HG02623 (cell line): ENCODE data around the gene CNTNAP1.
"Not testable (repeated sequence)": the region's sequence is repeated elsewhere in the genome, so short reads cannot be mapped to it uniquely, and the experiment has no call there.

ENCODE experiments used
- ATAC-seq: cut with Tn5 transposase; IDR thresholded peaks from one replicate; pipeline ENCODE4 v1.9.1; 2021; ENCODE audit warnings: moderate library complexity; ENCODE audit not compliant: unreplicated experiment

CNTNAP1 gene

GRCh38 chr17:42681976-42682721, at the start of gene CNTNAP1:
CNTNAP1 (plus strand) TSS chr17:42682531; CDS start chr17:42682830, 299 bp downstream.
- ATAC-seq = no peak

GRCh38 chr17:42632949-42633444, 49.3 kb upstream of the CNTNAP1 start:
- ATAC-seq = no peak

GRCh38 chr17:42639525-42640113, 42.7 kb upstream of the CNTNAP1 start:
- no peak for ATAC-seq

GRCh38 chr17:42640121-42640520, 42.2 kb upstream of the CNTNAP1 start:
- ATAC-seq = no peak

GRCh38 chr17:42642336-42642735, 40.0 kb upstream of the CNTNAP1 start:
- ATAC-seq = no peak

GRCh38 chr17:42647778-42648177, 34.6 kb upstream of the CNTNAP1 start:
- ATAC-seq = no peak

GRCh38 chr17:42651392-42651791, 30.9 kb upstream of the CNTNAP1 start:
- no peak for ATAC-seq

GRCh38 chr17:42653179-42654124, 28.9 kb upstream of the CNTNAP1 start:
- no peak for ATAC-seq

- ATAC-seq = no peak
Observed at GRCh38 chr17:42655528-42655927, 26.8 kb upstream of the CNTNAP1 start.

- ATAC-seq = no peak
Observed at GRCh38 chr17:42657824-42658588, 24.3 kb upstream of the CNTNAP1 start.

- ATAC-seq = peak; percentile 56
Observed at GRCh38 chr17:42659079-42659931, 23.0 kb upstream of the CNTNAP1 start, which contains the start of gene TUBG2. TUBG2 (plus strand) TSS chr17:42659284; CDS start chr17:42659504, 220 bp downstream.

- ATAC-seq = not testable (repeated sequence)
Observed at GRCh38 chr17:42659932-42660274, 22.4 kb upstream of the CNTNAP1 start.

- ATAC-seq = no peak
Observed at GRCh38 chr17:42660692-42661345, 21.5 kb upstream of the CNTNAP1 start.

- ATAC-seq = no peak
Observed at GRCh38 chr17:42665581-42666001, 16.7 kb upstream of the CNTNAP1 start.

GRCh38 chr17:42666126-42666525, 16.2 kb upstream of the CNTNAP1 start:
- not testable (repeated sequence) for ATAC-seq

GRCh38 chr17:42667088-42667951, 15.0 kb upstream of the CNTNAP1 start:
- no peak for ATAC-seq

- ATAC-seq = no peak
Observed at GRCh38 chr17:42669705-42669976, 12.7 kb upstream of the CNTNAP1 start.
